ENCODE measurements around the gene PATE2. TPM values are rescaled to one million over a fixed set of nuclear protein-coding genes. Genes with fewer than 3 reads are reported as not detected.

PATE2 gene
- under 1 TPM in 1 of 2 donors, not detected in 1; 0.14 TPM for total RNA-seq

DNA sequence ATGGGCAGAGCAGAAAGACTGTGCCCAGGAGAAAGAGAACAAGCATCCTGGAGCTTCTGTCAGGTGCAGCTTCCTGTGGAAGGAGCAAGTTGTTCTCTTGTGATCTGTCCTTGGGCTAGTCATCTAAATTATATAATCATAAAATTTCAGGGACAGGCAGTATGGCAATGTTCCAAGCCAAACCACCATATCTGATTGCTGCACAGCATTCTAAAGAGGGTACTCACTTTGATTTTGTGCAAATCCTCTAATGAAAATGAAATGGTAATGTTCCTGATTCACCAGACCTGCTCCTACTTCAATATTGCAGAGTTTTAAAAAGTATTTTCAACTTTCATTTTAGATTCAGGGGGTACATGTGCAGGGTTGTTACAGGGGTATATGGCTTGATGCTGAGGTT is at the start of gene PATE2:
Gene PATE2 (minus strand): TSS at position 101 of the 400 bp plus-strand sequence. CDS start 55 bp downstream, at position 46.
- ATAC-seq (replicated peaks in 1 of 2) (no peak), DNase-seq (no peak)
- peaks cover 0 to 4% of the 10 kb centered on the region in 2 donors for H3K9me3 Mint-ChIP-seq
- H3K4me3 Mint-ChIP-seq, result no peak within 1 kb of the TSS
- H3K27ac Mint-ChIP-seq, result no peak within 1 kb of the TSS
- H3K4me1 Mint-ChIP-seq (ENCODE audit: low read depth), result no peaks in the 10 kb centered on the region
- no peaks in the 10 kb centered on the region for H3K36me3 Mint-ChIP-seq (ENCODE audit: insufficient read depth in 2 of 2)
- H3K27me3 Mint-ChIP-seq (ENCODE audit: low read depth), result peaks cover 21% of the 10 kb centered on the region

DNA sequence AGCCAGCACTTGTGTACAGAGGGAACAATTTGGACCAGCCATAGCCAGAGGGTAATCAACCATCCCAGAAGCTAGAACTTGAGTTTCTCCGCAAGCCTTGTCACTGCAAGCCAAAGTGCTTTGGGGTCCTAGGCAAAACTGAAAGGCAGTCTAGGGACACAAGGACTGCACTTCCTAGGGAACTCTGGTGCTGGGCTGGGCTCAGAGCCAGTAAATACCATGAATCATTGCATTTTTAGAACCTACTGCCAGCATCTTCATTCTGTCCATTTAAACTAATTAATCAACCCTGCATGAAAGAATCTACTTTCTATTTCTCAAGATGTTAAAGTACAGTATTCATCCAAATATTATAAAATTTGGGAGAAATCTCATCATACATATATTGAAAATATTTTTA is 29.3 kb upstream of the PATE2 start:
- Mint-ChIP-seq H3K27ac (no peak overlapping the region), H3K27me3 (ENCODE audit: low read depth) (no peaks in the 10 kb centered on the region), H3K4me1 (ENCODE audit: low read depth) (no peaks in the 10 kb centered on the region), H3K36me3 (ENCODE audit: insufficient read depth in 2 of 2) (no peaks in the 10 kb centered on the region), H3K4me3 (no peak overlapping the region), H3K9me3 (peaks cover 3 to 5% of the 10 kb centered on the region in 2 donors)
- ATAC-seq (replicated peaks in 1 of 2), result no peak
- no peak for DNase-seq

DNA sequence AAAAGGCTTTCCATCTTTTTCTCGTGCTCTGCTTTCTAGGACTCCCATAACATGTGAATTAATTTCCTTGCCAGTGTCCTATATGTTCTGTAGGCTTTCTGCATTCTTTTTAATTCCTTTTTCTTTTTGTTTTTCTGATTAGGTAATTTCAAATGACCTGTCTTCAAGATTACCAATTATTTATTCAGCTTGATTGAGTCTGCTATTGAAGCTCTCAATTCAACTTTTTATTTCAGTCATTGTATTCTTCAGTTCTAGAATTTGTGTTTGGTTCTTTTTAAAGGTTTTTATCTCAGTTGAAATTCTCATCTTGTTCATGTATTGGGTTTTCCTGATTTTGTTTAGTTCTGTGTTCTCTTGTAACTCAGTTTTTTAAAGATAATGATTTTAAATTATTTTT is 23.8 kb upstream of the PATE2 start:
- no peak overlapping the region for H3K27ac Mint-ChIP-seq
- peaks cover 4 to 10% of the 10 kb centered on the region in 2 donors for H3K36me3 Mint-ChIP-seq (ENCODE audit: insufficient read depth in 2 of 2)
- ATAC-seq (replicated peaks in 1 of 2) (no peak), DNase-seq (no peak)
- no peak overlapping the region for H3K4me3 Mint-ChIP-seq
- no peaks in the 10 kb centered on the region for H3K4me1 Mint-ChIP-seq (ENCODE audit: low read depth)
- no peaks in the 10 kb centered on the region for H3K27me3 Mint-ChIP-seq (ENCODE audit: low read depth)
- peaks cover 12 to 15% of the 10 kb centered on the region in 2 donors for H3K9me3 Mint-ChIP-seq

DNA sequence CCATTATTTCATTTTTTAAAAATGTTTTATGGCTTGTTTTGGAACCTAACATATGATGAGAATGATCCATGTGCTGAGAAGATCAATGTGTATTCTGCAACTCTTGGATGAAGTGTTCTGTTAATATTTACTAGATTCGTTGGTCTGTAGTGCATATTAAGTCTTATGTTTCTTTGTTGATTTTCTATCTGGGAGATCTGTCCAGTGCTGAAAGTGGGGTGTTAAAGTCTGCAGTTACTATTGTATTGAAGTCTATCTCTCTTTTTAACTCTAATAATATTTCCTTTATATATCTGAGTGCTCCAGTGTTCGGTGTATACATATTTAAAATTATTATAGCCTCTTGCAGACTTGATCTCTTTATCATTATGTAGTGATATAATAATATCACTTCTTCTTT is 21.2 kb upstream of the PATE2 start:
- DNase-seq (no peak), ATAC-seq (replicated peaks in 1 of 2) (no peak)
- Mint-ChIP-seq H3K36me3 (ENCODE audit: insufficient read depth in 2 of 2) (peaks cover 4 to 10% of the 10 kb centered on the region in 2 donors), H3K27me3 (ENCODE audit: low read depth) (no peaks in the 10 kb centered on the region), H3K4me1 (ENCODE audit: low read depth) (no peaks in the 10 kb centered on the region), H3K9me3 (peaks cover 12 to 15% of the 10 kb centered on the region in 2 donors), H3K27ac (no peak overlapping the region), H3K4me3 (no peak overlapping the region)

DNA sequence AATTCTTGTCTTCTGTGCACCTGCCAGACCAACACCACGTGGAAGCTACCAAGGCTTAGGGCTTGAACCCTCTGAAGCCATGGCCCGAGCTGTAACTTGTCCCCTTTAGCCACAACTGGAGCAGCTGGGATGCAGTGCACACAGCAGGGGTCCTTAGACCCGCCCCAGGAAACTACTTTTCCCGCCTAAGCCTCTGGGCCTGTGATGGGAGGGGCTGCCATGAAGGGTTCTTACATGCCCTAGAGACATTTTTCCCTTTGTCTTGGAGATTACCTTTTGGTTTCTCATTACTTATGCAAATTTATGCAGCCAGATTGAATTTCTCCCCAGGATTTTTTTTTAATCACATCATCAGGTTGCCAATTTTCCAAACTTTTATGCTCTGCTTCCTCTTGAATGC is 19.0 kb upstream of the PATE2 start:
- Mint-ChIP-seq H3K36me3 (ENCODE audit: insufficient read depth in 2 of 2) (peaks cover 2 to 10% of the 10 kb centered on the region in 2 donors), H3K27me3 (ENCODE audit: low read depth) (peaks cover 6% of the 10 kb centered on the region), H3K27ac (no peak overlapping the region), H3K4me3 (no peak overlapping the region), H3K9me3 (peaks cover 11 to 13% of the 10 kb centered on the region in 2 donors), H3K4me1 (ENCODE audit: low read depth) (no peaks in the 10 kb centered on the region)
- ATAC-seq (replicated peaks in 1 of 2) (no peak), DNase-seq (no peak)

DNA sequence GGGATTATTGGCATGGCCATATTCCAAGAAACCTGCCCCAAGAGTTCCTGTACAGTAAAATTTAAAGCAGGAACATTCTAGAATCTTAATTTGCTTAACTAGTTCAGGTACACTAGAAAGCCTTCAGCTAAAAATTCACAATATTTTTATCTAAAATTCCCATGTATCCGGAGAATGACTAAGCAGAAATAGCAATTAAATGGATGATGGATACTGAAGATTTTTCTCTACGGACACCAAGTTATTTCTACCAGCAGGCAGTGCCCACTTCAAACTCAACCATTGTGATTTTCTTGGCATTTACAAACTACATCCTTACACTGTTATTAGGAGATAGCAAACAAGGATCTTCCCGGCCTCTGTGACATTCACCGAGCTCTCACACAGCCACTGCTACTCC is 12.2 kb upstream of the PATE2 start:
- Mint-ChIP-seq H3K9me3 (peaks cover 2 to 7% of the 10 kb centered on the region in 2 donors), H3K27ac (no peak overlapping the region), H3K4me3 (no peak overlapping the region), H3K4me1 (ENCODE audit: low read depth) (no peaks in the 10 kb centered on the region), H3K27me3 (ENCODE audit: low read depth) (peaks cover 18% of the 10 kb centered on the region), H3K36me3 (ENCODE audit: insufficient read depth in 2 of 2) (peaks cover 0 to 1% of the 10 kb centered on the region in 2 donors)
- DNase-seq (no peak), ATAC-seq (replicated peaks in 1 of 2) (no peak)

DNA sequence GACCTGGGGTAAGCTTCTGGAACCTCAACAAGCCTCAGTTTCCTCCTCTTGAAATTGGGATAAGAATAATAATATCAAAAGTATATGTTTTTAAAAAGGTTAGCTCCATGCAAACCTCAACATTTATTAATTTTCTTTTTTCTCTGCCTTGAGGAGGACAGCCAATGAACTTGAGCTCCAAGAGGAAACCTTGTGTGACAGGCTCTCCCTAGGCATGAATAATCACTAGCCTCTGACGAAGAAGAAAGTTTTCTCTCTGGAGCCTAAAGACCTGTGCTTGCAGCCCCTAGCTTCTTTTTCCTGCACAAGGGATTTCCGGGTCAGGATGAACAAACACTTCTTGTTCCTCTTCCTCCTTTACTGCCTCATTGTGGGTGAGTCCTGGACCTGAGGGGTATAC is 9.2 kb upstream of the PATE2 start, which contains the start of gene PATE3:
Gene PATE3 (plus strand): TSS at position 301 of the 400 bp plus-strand sequence. CDS start 25 bp downstream, at position 326.
- ATAC-seq (replicated peaks in 1 of 2) (no peak), DNase-seq (no peak)
- Mint-ChIP-seq H3K36me3 (ENCODE audit: insufficient read depth in 2 of 2) (peaks cover 0 to 1% of the 10 kb centered on the region in 2 donors), H3K4me1 (ENCODE audit: low read depth) (no peaks in the 10 kb centered on the region), H3K27ac (no peak within 1 kb of the TSS), H3K27me3 (ENCODE audit: low read depth) (peaks cover 12% of the 10 kb centered on the region), H3K9me3 (peaks cover 0 to 5% of the 10 kb centered on the region in 2 donors), H3K4me3 (no peak within 1 kb of the TSS)

DNA sequence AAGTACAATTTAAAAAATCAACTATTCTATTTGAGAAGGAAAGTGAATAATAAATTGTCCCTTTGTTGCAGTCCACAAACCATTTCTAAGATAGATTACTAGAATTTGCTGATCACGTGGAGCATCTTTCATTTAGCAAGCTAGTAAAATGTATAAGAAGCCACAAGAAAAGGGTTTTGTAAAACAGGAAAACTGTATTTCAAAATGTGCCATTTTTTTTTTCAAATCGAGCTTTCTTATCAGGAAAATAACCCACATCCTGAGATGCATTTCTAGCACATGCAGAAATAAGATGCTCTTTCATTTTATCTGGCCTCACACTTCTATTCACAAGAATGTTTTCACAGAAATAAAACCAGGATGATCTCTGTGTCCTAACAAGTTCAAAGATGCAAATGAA is 6.0 kb upstream of the PATE2 start:
- no peaks in the 10 kb centered on the region for H3K36me3 Mint-ChIP-seq (ENCODE audit: insufficient read depth in 2 of 2)
- no peak for DNase-seq
- H3K4me3 Mint-ChIP-seq, result no peak overlapping the region
- peaks cover 0 to 4% of the 10 kb centered on the region in 2 donors for H3K9me3 Mint-ChIP-seq
- ATAC-seq (replicated peaks in 1 of 2), result no peak
- peaks cover 19% of the 10 kb centered on the region for H3K27me3 Mint-ChIP-seq (ENCODE audit: low read depth)
- H3K27ac Mint-ChIP-seq, result no peak overlapping the region
- no peaks in the 10 kb centered on the region for H3K4me1 Mint-ChIP-seq (ENCODE audit: low read depth)

DNA sequence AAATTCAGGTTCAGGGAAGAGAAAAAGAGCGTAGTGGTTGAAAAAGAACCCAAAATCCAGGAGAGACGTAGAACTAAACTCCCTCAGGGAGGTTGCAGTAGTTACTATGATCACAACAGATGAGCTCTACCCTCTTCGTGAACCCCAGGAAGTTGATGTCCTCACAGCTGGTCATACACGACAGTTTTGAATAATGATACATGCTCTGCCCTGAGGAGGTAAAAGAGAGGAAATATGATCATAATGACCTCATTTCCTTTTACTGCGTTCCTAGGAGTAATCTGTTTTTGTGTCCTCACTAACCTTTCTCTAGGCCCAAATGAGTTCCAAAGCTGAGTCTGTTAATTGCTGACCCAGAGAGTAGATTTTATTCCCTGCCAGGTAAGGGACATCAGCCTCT is 1.3 kb downstream of the PATE2 start:
- Mint-ChIP-seq H3K27me3 (ENCODE audit: low read depth) (peaks cover 23% of the 10 kb centered on the region), H3K4me3 (no peak overlapping the region), H3K36me3 (ENCODE audit: insufficient read depth in 2 of 2) (no peaks in the 10 kb centered on the region), H3K27ac (no peak overlapping the region), H3K4me1 (ENCODE audit: low read depth) (no peaks in the 10 kb centered on the region), H3K9me3 (peaks cover 0 to 4% of the 10 kb centered on the region in 2 donors)
- ATAC-seq (replicated peaks in 1 of 2) (no peak), DNase-seq (no peak)

DNA sequence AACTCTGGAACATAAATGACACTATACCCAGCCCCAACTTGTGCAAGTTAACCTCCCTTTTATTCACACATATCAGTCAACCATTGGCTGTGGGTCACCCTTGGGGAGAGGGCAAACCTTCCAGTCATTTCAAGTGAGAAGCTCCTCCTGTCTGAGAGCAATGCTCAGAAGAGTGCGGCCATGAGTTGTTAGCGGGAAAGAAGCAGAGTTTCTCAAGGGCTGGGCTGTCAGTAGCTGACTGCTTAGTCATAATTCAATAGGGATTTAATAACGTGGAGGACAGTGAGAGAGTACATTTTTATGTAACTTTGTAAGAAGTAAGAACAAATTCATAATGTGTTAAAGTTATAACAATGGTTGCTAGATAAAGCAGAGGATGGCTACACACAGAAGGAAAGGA is 5.1 kb downstream of the PATE2 start:
- no peak overlapping the region for H3K4me3 Mint-ChIP-seq
- ATAC-seq (replicated peaks in 1 of 2) (no peak), DNase-seq (no peak)
- H3K9me3 Mint-ChIP-seq, result no peaks in the 10 kb centered on the region
- no peaks in the 10 kb centered on the region for H3K36me3 Mint-ChIP-seq (ENCODE audit: insufficient read depth in 2 of 2)
- peaks cover 28% of the 10 kb centered on the region for H3K27me3 Mint-ChIP-seq (ENCODE audit: low read depth)
- H3K27ac Mint-ChIP-seq, result no peak overlapping the region
- no peaks in the 10 kb centered on the region for H3K4me1 Mint-ChIP-seq (ENCODE audit: low read depth)

DNA sequence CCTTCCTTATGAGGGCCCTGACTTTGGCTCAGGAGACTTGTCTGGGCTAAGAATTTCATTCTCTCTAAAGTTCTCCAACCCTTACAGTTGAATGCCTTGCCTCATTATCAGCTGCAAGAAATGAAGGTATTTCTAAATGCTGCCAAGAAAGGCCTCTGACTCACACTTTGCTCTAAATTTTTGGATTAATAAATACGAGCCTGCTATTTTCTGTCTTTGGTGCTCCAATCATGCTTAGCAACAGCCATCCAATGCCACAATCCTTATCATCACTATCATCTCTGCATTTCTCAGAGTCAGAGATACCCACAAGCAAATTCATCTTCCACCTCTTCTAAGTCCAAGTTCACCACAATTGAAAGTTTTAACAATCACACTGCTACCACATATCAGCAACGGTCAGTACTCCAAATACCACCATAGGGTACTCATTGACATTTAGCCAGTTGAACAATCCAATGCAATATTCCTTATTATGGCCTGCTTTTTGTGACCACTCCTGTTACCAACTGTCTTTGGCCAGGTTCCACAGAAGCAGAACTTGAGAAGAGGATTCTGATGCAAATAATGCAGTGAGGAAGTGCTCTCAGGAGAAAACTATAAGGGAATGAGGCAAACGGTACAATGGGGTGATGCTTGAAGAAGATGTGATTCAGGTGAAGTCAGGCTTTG is 5.7 kb downstream of the PATE2 start:
- H3K27me3 Mint-ChIP-seq (ENCODE audit: low read depth), result peaks cover 31% of the 10 kb centered on the region
- ATAC-seq (replicated peaks in 1 of 2) (no peak), DNase-seq (no peak)
- H3K36me3 Mint-ChIP-seq (ENCODE audit: insufficient read depth in 2 of 2), result no peaks in the 10 kb centered on the region
- H3K4me3 Mint-ChIP-seq, result no peak overlapping the region
- no peaks in the 10 kb centered on the region for H3K9me3 Mint-ChIP-seq
- H3K27ac Mint-ChIP-seq, result no peak overlapping the region
- H3K4me1 Mint-ChIP-seq (ENCODE audit: low read depth), result no peaks in the 10 kb centered on the region

DNA sequence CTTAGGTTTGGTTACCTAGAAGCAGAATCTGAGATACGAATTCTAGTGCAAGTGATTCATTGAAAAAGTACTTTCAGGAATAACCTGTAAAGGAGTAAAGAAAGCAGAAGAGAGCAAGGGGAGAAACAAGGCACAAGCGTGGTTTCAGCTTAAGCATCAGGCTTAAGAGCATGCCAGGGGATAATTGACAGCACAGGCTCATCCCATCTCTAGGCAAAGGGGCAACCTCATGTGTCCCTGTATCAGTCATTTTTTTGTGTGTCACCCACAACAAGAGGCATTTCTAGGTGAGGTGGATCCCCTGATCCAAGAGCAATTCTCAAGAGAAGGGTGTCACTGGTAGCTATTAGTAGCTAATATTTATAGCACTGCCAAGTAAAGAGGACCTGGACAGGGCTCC is 8.0 kb downstream of the PATE2 start:
- no peak for DNase-seq
- Mint-ChIP-seq H3K27me3 (ENCODE audit: low read depth) (peaks cover 34% of the 10 kb centered on the region), H3K36me3 (ENCODE audit: insufficient read depth in 2 of 2) (no peaks in the 10 kb centered on the region), H3K9me3 (no peaks in the 10 kb centered on the region), H3K27ac (no peak overlapping the region), H3K4me3 (no peak overlapping the region), H3K4me1 (ENCODE audit: low read depth) (no peaks in the 10 kb centered on the region)
- ATAC-seq (replicated peaks in 1 of 2), result no peak

DNA sequence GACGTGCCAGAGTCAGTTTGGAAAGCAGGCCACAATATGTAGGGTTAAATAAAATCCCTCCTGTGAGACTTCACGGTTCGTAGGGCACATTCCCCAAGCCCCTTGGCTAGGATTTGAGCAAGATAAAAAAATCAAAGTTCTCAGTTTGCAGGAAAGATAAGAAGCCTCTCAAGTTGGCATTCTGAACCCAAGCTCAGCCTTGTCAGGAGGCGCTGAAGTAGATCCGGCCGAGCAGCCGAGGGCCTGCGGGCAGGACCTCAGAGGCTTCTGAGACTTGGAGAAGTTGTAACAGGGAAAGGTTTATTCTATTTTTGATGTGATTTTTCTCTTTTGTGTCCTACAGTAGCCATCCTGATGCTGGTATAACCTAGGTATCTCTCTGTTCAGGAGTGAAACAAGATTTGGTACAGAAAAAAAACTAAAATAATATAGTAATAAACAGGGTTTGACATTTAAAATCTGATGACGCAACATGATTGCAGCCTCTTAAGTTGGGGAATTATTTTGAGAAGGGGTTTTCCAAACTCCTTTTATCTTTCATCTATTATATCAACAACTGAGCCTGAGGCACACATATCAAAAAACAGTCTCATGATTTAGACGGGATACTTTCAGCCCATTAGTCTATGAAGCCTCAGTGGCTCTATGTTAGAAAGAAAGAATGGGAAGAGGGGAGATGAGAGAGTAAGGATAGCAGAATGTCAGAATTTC is 10.1 kb downstream of the PATE2 start:
- no peak overlapping the region for H3K27ac Mint-ChIP-seq
- H3K36me3 Mint-ChIP-seq (ENCODE audit: insufficient read depth in 2 of 2), result no peaks in the 10 kb centered on the region
- H3K4me3 Mint-ChIP-seq, result no peak overlapping the region
- H3K4me1 Mint-ChIP-seq (ENCODE audit: low read depth), result no peaks in the 10 kb centered on the region
- DNase-seq (no peak), ATAC-seq (replicated peaks in 1 of 2) (no peak)
- peaks cover 34% of the 10 kb centered on the region for H3K27me3 Mint-ChIP-seq (ENCODE audit: low read depth)
- no peaks in the 10 kb centered on the region for H3K9me3 Mint-ChIP-seq

Data from activated T-cell treated with anti-CD3 and anti-CD28 coated beads, Interleukin-2, amount 50 U/mL, for 72 hours (primary cell).